ENCODE data around the gene JMJD6.
"Not testable (repeated sequence)": the region's sequence is repeated elsewhere in the genome, so short reads cannot be mapped to it uniquely, and the experiment has no call there.

Gene JMJD6

DNA sequence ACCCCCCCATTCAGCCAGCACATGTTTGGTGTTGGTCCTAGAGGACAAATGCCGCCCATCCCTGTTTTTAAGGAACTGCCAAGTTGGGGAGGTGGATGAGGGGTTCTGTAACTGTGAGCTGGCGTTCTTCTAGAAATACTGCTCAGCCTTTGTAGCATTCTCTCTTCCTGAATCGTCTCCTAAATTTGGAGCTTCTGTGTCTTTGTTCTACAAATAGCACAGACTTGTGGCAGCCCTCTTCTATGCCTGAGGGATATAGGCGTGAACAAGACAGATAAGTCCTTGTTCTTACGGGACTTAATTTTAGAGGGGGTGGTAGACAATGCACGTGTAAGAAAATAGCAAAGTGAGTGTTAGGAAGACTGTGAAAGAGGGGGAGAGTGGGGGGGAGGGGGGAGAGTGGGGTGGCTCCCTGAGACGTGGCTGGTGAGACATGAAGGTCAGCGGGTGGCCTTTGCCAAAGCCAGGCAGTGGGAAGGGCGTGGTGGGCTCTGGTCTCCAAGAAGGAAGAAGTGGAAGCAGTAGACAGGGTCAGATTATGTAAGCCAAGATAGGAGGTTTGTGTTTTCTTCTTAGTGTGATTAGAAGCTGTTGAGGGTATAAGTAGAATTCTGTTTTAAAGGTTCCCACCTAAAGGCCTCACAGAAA lies 21.4 kb upstream of the JMJD6 start:
- DNase-seq (ENCODE audit: low read depth), result no peak
- Histone ChIP-seq H3K4me3 (ENCODE audit: low read length) (no peak overlapping the region), H3K9me3 (ENCODE audit: control insufficient read depth, low read length) (no peaks in the 10 kb centered on the region), H3K36me3 (ENCODE audit: control insufficient read depth, insufficient read depth, low read length, severe bottlenecking) (peaks cover 47% of the 10 kb centered on the region), H3K9ac (ENCODE audit: low read length) (no peak overlapping the region), H3K4me1 (ENCODE audit: control insufficient read depth, insufficient read depth, low read length) (no peaks in the 10 kb centered on the region), H3K27me3 (replicated peaks; ENCODE audit: control insufficient read depth, insufficient read depth, low read length) (no peaks in the 10 kb centered on the region)

DNA sequence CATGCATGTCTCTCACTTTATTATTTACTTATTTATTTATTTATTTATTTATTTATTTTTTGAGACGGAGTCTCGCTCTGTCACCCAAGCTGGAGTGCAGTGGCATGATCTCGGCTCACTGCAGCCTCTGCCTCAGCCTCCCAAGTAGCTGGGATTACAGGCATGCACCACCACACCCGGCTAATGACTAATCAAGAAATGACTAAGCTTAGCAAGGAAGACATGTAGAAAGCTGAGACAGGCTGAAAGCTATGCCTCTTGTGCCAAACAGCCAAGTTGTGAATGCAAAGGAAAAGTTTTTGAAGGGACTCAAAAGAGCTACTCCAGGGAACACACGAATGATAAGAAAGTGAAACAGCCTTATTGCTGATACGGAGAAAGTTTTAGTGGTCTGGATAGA lies 19.4 kb upstream of the JMJD6 start:
- H3K9me3 ChIP-seq (ENCODE audit: control insufficient read depth, low read length); H3K4me1 ChIP-seq (ENCODE audit: control insufficient read depth, insufficient read depth, low read length); H3K9ac ChIP-seq (ENCODE audit: low read length); H3K27me3 ChIP-seq (replicated peaks; ENCODE audit: control insufficient read depth, insufficient read depth, low read length); H3K4me3 ChIP-seq (ENCODE audit: low read length): not testable (repeated sequence)
- H3K36me3 ChIP-seq (ENCODE audit: control insufficient read depth, insufficient read depth, low read length, severe bottlenecking), result peaks cover 50% of the 10 kb centered on the region
- peak; percentile 20 for DNase-seq (ENCODE audit: low read depth)

DNA sequence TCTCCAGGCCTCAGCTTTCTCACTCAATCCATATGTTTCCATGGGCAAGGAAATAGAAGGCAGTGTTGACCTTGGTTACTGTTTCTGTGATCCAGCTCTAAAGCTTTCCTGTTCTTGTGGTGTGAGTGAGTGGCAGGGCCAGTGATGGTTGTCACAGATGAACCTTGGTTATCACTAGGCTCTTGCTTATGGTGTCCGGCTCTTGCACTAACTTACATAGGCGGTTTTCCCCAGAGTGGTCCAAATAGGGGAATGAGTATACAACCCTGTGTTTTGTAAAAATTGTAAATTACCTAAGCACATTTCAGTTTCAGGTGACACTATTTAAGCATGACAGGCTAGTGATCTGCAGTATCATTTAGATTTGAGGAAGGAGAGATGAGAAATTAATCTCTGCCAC lies 18.3 kb upstream of the JMJD6 start:
- Histone ChIP-seq H3K4me3 (ENCODE audit: low read length) (no peak overlapping the region), H3K4me1 (ENCODE audit: control insufficient read depth, insufficient read depth, low read length) (peaks cover 9% of the 10 kb centered on the region), H3K27me3 (replicated peaks; ENCODE audit: control insufficient read depth, insufficient read depth, low read length) (no peaks in the 10 kb centered on the region), H3K9me3 (ENCODE audit: control insufficient read depth, low read length) (no peaks in the 10 kb centered on the region), H3K36me3 (ENCODE audit: control insufficient read depth, insufficient read depth, low read length, severe bottlenecking) (peaks cover 50% of the 10 kb centered on the region), H3K9ac (ENCODE audit: low read length) (no peak overlapping the region)
- no peak for DNase-seq (ENCODE audit: low read depth)

DNA sequence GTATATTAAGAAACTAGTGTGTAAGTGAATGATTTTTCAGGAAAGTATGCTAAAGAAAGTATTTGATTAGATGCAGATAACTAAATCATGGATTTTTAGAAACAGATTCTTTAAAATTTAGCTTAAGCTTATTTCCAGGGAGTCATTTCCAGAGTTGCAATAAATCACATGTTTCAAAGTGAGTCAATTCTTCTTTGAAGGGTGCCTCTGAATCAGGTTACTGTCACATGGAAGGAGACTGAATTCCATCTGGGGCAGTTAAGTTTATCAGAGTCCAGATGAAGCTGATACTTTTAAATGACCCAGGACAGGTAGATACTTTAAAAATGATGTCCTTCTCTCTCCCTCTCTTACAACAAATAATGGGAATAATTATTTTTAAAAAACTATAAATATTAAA lies 16.6 kb upstream of the JMJD6 start:
- Histone ChIP-seq H3K4me3 (ENCODE audit: low read length) (no peak overlapping the region), H3K9me3 (ENCODE audit: control insufficient read depth, low read length) (no peaks in the 10 kb centered on the region), H3K27me3 (replicated peaks; ENCODE audit: control insufficient read depth, insufficient read depth, low read length) (no peaks in the 10 kb centered on the region), H3K9ac (ENCODE audit: low read length) (no peak overlapping the region), H3K36me3 (ENCODE audit: control insufficient read depth, insufficient read depth, low read length, severe bottlenecking) (peaks cover 50% of the 10 kb centered on the region), H3K4me1 (ENCODE audit: control insufficient read depth, insufficient read depth, low read length) (peaks cover 18% of the 10 kb centered on the region)
- peak; percentile 13 for DNase-seq (ENCODE audit: low read depth)

- Histone ChIP-seq H3K4me1 (ENCODE audit: control insufficient read depth, insufficient read depth, low read length) (peaks cover 20% of the 10 kb centered on the region), H3K36me3 (ENCODE audit: control insufficient read depth, insufficient read depth, low read length, severe bottlenecking) (peaks cover 44% of the 10 kb centered on the region), H3K9me3 (ENCODE audit: control insufficient read depth, low read length) (no peaks in the 10 kb centered on the region), H3K27me3 (replicated peaks; ENCODE audit: control insufficient read depth, insufficient read depth, low read length) (no peaks in the 10 kb centered on the region), H3K4me3 (ENCODE audit: low read length) (peak overlapping the region; percentile 9), H3K9ac (ENCODE audit: low read length) (no peak overlapping the region)
- peak; percentile 12 for DNase-seq (ENCODE audit: low read depth)
These were observed 14.1 kb upstream of the JMJD6 start for GRCh38 chr17:76740329-76741118.

DNA sequence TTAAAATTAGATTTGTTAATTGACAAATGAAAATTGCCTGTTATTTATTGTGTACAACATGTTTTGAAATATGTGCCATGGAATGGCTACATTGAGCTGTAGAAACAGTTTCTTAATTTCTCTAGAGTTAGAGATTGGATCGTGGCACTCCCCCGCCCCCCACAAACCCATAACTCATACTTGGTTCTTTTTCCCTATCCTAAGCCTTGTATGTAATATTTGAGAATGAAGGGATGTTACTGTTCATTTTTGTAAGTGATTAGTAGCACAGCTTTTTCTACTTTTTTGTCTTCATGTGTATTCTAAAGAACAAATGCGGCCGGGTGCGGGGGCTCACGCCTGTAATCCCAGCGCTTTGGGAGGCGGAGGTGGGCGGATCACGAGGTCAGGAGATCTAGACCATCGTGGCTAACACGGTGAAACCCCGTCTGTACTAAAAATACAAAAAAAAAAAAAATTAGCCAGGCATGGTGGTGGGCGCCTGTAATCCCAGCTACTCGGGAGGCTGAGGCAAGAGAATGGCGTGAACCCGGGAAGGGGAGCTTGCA lies 13.2 kb upstream of the JMJD6 start:
- peaks cover 28% of the 10 kb centered on the region for H3K4me1 ChIP-seq (ENCODE audit: control insufficient read depth, insufficient read depth, low read length)
- DNase-seq (ENCODE audit: low read depth); H3K9me3 ChIP-seq (ENCODE audit: control insufficient read depth, low read length); H3K9ac ChIP-seq (ENCODE audit: low read length); H3K27me3 ChIP-seq (replicated peaks; ENCODE audit: control insufficient read depth, insufficient read depth, low read length): not testable (repeated sequence)
- peaks cover 44% of the 10 kb centered on the region for H3K36me3 ChIP-seq (ENCODE audit: control insufficient read depth, insufficient read depth, low read length, severe bottlenecking)
- H3K4me3 ChIP-seq (ENCODE audit: low read length), result peak overlapping the region; percentile 99

GRCh38 chr17:76738468-76738850 lies 12.1 kb upstream of the JMJD6 start:
- no peaks in the 10 kb centered on the region for H3K27me3 ChIP-seq (replicated peaks; ENCODE audit: control insufficient read depth, insufficient read depth, low read length)
- H3K9ac ChIP-seq (ENCODE audit: low read length), result peak overlapping the region; percentile 98
- peaks cover 40% of the 10 kb centered on the region for H3K4me1 ChIP-seq (ENCODE audit: control insufficient read depth, insufficient read depth, low read length)
- peak overlapping the region; percentile 99 for H3K4me3 ChIP-seq (ENCODE audit: low read length)
- H3K36me3 ChIP-seq (ENCODE audit: control insufficient read depth, insufficient read depth, low read length, severe bottlenecking), result peaks cover 45% of the 10 kb centered on the region
- no peaks in the 10 kb centered on the region for H3K9me3 ChIP-seq (ENCODE audit: control insufficient read depth, low read length)
- DNase-seq (ENCODE audit: low read depth), result peak; percentile 41

GRCh38 chr17:76737676-76738467 lies 11.5 kb upstream of the JMJD6 start, which contains the start of gene MFSD11:
Gene MFSD11 (plus strand): TSS chr17:76738119. CDS start chr17:76738353, 234 bp downstream.
- H3K9me3 ChIP-seq (ENCODE audit: control insufficient read depth, low read length), result no peaks in the 10 kb centered on the region
- H3K9ac ChIP-seq (ENCODE audit: low read length), result peak within 1 kb of the TSS; percentile 99
- DNase-seq (ENCODE audit: low read depth), result peak; percentile 97
- H3K4me3 ChIP-seq (ENCODE audit: low read length), result peak within 1 kb of the TSS; percentile 99
- H3K36me3 ChIP-seq (ENCODE audit: control insufficient read depth, insufficient read depth, low read length, severe bottlenecking), result peaks cover 45% of the 10 kb centered on the region
- peaks cover 46% of the 10 kb centered on the region for H3K4me1 ChIP-seq (ENCODE audit: control insufficient read depth, insufficient read depth, low read length)
- no peaks in the 10 kb centered on the region for H3K27me3 ChIP-seq (replicated peaks; ENCODE audit: control insufficient read depth, insufficient read depth, low read length)

DNA sequence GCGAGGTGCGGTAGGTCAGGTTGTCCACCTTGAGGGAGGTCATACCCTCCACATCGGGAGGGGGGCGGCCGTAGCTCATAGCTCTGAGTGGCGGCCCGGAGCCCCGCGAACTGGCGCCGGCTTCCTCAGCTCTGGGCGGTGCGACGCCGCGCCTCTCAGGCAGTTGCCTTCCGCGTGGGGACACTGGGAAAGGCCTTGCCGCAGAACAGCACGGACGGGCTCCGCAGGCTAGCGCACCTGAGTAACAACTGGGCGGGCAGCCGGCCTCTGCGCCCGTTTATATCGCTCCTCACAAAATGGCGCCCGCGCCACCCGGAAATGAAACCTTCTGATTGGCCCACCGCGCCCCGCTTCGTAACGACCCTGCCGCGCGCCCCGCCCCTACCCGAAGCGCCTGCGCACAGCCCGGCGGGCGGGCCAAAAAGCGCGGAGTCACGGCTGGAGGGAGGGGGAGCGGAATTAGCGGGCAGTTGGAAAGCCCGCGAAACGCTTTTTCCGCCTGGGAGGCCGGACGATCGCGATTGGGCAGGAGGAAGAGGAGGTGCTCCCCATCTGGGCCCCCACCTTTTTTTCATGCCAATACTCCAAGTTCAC lies 10.8 kb upstream of the JMJD6 start, which contains the start of gene SRSF2:
Gene SRSF2 (minus strand): TSS at position 250 of the 594 bp plus-strand sequence. CDS start 171 bp downstream, at position 79.
- Histone ChIP-seq H3K36me3 (ENCODE audit: control insufficient read depth, insufficient read depth, low read length, severe bottlenecking) (peaks cover 44% of the 10 kb centered on the region), H3K9ac (ENCODE audit: low read length) (peak within 1 kb of the TSS; percentile 99)
- DNase-seq (ENCODE audit: low read depth), result peak; percentile 99

GRCh38 chr17:76736349-76737081 lies 10.1 kb upstream of the JMJD6 start:
- Histone ChIP-seq H3K4me1 (ENCODE audit: control insufficient read depth, insufficient read depth, low read length) (peaks cover 54% of the 10 kb centered on the region), H3K36me3 (ENCODE audit: control insufficient read depth, insufficient read depth, low read length, severe bottlenecking) (peaks cover 41% of the 10 kb centered on the region), H3K27me3 (replicated peaks; ENCODE audit: control insufficient read depth, insufficient read depth, low read length) (no peaks in the 10 kb centered on the region), H3K9me3 (ENCODE audit: control insufficient read depth, low read length) (no peaks in the 10 kb centered on the region), H3K4me3 (ENCODE audit: low read length) (peak overlapping the region; percentile 99), H3K9ac (ENCODE audit: low read length) (peak overlapping the region; percentile 99)
- DNase-seq (ENCODE audit: low read depth), result peak; percentile 87

More for the DNA sequence above, 10.8 kb upstream of the JMJD6 start, which contains the start of gene SRSF2:
- H3K27me3 ChIP-seq (replicated peaks; ENCODE audit: control insufficient read depth, insufficient read depth, low read length), result no peaks in the 10 kb centered on the region
- H3K4me1 ChIP-seq (ENCODE audit: control insufficient read depth, insufficient read depth, low read length), result peaks cover 53% of the 10 kb centered on the region
- peak within 1 kb of the TSS; percentile 99 for H3K4me3 ChIP-seq (ENCODE audit: low read length)
- H3K9me3 ChIP-seq (ENCODE audit: control insufficient read depth, low read length), result no peaks in the 10 kb centered on the region

All from adipocyte (in vitro differentiated cells).